ENCODE data around the gene PAXIP1.

PAXIP1 gene

GRCh38 chr7:154916856-154917807 is 85.8 kb downstream of the PAXIP1 start:
- no peak for TF ChIP-seq CTCF (conservative IDR thresholded peaks at IDR 0.05; ENCODE audit: low read length)
- DNase-seq (ENCODE audit: low read depth): no peak
- no peak overlapping the region for H3K4me3 ChIP-seq (ENCODE audit: low read length)

GRCh38 chr7:154916381-154916780 is 86.5 kb downstream of the PAXIP1 start:
- DNase-seq (ENCODE audit: low read depth): no peak
- no peak for TF ChIP-seq CTCF (conservative IDR thresholded peaks at IDR 0.05; ENCODE audit: low read length)

GRCh38 chr7:154915600-154915999 is 87.3 kb downstream of the PAXIP1 start:
- TF ChIP-seq CTCF (conservative IDR thresholded peaks at IDR 0.05; ENCODE audit: low read length): no peak
- DNase-seq (ENCODE audit: low read depth): no peak
- H3K4me3 ChIP-seq (ENCODE audit: low read length): no peak overlapping the region

More at GRCh38 chr7:154916381-154916780, 86.5 kb downstream of the PAXIP1 start:
- no peak overlapping the region for H3K4me3 ChIP-seq (ENCODE audit: low read length)

DNA sequence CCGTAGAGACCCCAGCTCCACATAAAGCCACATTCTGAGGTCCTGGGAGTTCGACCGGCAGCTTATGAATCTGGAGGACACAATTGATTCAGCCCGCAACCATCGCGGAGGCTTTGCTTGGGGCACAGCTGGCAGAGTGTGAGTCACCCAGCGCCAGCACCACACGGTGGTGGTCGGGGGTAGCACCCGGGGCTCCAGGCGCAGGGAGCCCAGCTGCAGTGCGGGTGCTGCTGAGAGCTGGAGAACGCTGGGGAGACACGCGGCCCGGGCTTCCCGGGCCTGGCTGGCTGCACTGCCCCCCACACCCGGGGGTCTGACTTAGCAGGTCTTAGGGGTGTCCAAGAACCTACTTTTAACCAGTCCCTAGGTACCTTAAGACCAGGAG is 87.9 kb downstream of the PAXIP1 start:
- no peak for DNase-seq (ENCODE audit: low read depth)
- no peak for TF ChIP-seq CTCF (conservative IDR thresholded peaks at IDR 0.05; ENCODE audit: low read length)
- no peak overlapping the region for H3K4me3 ChIP-seq (ENCODE audit: low read length)

GRCh38 chr7:154914308-154914995 is 88.5 kb downstream of the PAXIP1 start:
- TF ChIP-seq CTCF (conservative IDR thresholded peaks at IDR 0.05; ENCODE audit: low read length): no peak
- DNase-seq (ENCODE audit: low read depth): no peak
- H3K4me3 ChIP-seq (ENCODE audit: low read length): no peak overlapping the region

- H3K4me3 ChIP-seq (ENCODE audit: low read length): peak overlapping the region; percentile 33
- peak; percentile 59 for DNase-seq (ENCODE audit: low read depth)
- peak; percentile 82 for TF ChIP-seq CTCF (conservative IDR thresholded peaks at IDR 0.05; ENCODE audit: low read length)
Observed at GRCh38 chr7:154913638-154914307, 89.2 kb downstream of the PAXIP1 start.

All from AG10803 (cell line).